DOHH2 (cell line): Measurements from ENCODE around the gene NLGN1.

Experiments used
- H3F3A ChIP-seq: fragments of 200-600 bp; sonication (generic), shearing (Covaris generic); 2 replicates; pipeline ENCODE4 v1.6.0; 2016; ENCODE audit warnings: antibody characterized with exemption, mild to moderate bottlenecking; ENCODE audit not compliant: control insufficient read depth, insufficient read depth
- H3K27ac ChIP-seq: fragments of 200-600 bp; sonication (generic); 2 replicates; pipeline ENCODE4 v1.5.1; 2014; ENCODE audit warnings: low read depth, mild to moderate bottlenecking, low read length, moderate library complexity
- H3K27me3 ChIP-seq: fragments of 200-600 bp; sonication (generic); 2 replicates; pipeline ENCODE4 v1.6.1; 2014; ENCODE audit warnings: mild to moderate bottlenecking, low read length, mixed read lengths; ENCODE audit not compliant: control insufficient read depth
- H3K36me3 ChIP-seq: fragments of 200-600 bp; sonication (generic); 2 replicates; pipeline ENCODE4 v1.6.1; 2014; ENCODE audit warnings: mild to moderate bottlenecking, low read length, moderate library complexity, mixed read lengths; ENCODE audit not compliant: control insufficient read depth
- H3K4me1 ChIP-seq: fragments of 200-600 bp; sonication (generic); 2 replicates; pipeline ENCODE4 v1.6.1; 2014; ENCODE audit warnings: mild to moderate bottlenecking, low read length, mixed read lengths; ENCODE audit not compliant: control insufficient read depth
- H3K4me2 ChIP-seq: fragments of 200-600 bp; sonication (generic); 2 replicates; pipeline ENCODE4 v1.6.0; 2014; ENCODE audit warnings: mild to moderate bottlenecking, low read length, moderate library complexity
- H3K4me3 ChIP-seq: fragments of 200-600 bp; sonication (generic); 2 replicates; pipeline ENCODE4 v1.5.1; 2014; ENCODE audit warnings: mild to moderate bottlenecking, low read length, mixed read lengths
- H3K79me2 ChIP-seq: fragments of 200-600 bp; sonication (generic); 2 replicates; pipeline ENCODE4 v1.6.1; 2014; ENCODE audit warnings: mild to moderate bottlenecking, low read length, mixed read lengths; ENCODE audit not compliant: control insufficient read depth
- H3K9me2 ChIP-seq: fragments of 200-600 bp; sonication (generic); replicated peaks from 2 replicates; pipeline ENCODE4 v1.6.1; 2014; ENCODE audit warnings: mild to moderate bottlenecking, low read length, mixed read lengths; ENCODE audit not compliant: control insufficient read depth
- H3K9me3 ChIP-seq: fragments of 200-600 bp; sonication (generic); 2 replicates; pipeline ENCODE4 v1.6.1; 2014; ENCODE audit warnings: antibody characterized with exemption, low read length, mixed read lengths; ENCODE audit not compliant: control insufficient read depth, insufficient read depth
- H4K20me1 ChIP-seq: fragments of 200-600 bp; sonication (generic); 2 replicates; pipeline ENCODE4 v1.6.0; 2014; ENCODE audit warnings: low read depth, mild to moderate bottlenecking, antibody characterized with exemption, low read length, moderate library complexity; ENCODE audit not compliant: control insufficient read depth, insufficient read depth
- EZH2phosphoT487 ChIP-seq: fragments of 200-600 bp; sonication (generic); IDR thresholded peaks from 2 replicates; pipeline ENCODE4 v1.6.1; 2017; ENCODE audit warnings: borderline replicate concordance, mild to moderate bottlenecking, antibody characterized with exemption, low read length, moderate library complexity, mixed read lengths
- TF ChIP-seq, protein P1 (sequence below): fragments of 200-600 bp; sonication (generic); IDR thresholded peaks from one replicate; pipeline ENCODE4 v1.5.1; 2014; ENCODE audit warnings: antibody characterized with exemption, mild to moderate bottlenecking, low read depth, low read length; ENCODE audit not compliant: poor library complexity, severe bottlenecking

Gene NLGN1

DNA sequence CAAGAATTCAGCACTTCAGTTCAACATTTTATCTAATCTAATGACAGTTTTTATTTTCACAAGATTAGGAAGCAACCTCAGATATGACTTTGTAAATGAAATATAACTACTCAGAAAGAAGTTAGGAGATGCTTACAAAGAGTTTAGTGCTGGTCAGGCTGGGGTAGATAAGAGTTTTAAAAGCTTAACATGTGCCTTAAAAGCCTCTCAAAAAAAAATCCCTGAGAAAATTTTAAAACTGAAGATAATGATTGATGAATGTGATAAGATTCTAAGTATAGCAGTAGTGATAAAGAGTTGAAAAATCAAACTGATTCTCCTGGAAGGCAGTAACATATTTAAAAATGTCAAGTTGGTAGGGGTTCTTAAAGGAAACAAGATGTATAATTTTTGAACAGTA lies 478.2 kb downstream of the NLGN1 start:
- TF ChIP-seq, protein P1, sequence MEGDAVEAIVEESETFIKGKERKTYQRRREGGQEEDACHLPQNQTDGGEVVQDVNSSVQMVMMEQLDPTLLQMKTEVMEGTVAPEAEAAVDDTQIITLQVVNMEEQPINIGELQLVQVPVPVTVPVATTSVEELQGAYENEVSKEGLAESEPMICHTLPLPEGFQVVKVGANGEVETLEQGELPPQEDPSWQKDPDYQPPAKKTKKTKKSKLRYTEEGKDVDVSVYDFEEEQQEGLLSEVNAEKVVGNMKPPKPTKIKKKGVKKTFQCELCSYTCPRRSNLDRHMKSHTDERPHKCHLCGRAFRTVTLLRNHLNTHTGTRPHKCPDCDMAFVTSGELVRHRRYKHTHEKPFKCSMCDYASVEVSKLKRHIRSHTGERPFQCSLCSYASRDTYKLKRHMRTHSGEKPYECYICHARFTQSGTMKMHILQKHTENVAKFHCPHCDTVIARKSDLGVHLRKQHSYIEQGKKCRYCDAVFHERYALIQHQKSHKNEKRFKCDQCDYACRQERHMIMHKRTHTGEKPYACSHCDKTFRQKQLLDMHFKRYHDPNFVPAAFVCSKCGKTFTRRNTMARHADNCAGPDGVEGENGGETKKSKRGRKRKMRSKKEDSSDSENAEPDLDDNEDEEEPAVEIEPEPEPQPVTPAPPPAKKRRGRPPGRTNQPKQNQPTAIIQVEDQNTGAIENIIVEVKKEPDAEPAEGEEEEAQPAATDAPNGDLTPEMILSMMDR, result no peak
- TF ChIP-seq EZH2phosphoT487, result no peak
- Histone ChIP-seq H3F3A (no peaks in the 10 kb centered on the region), H3K4me3 (no peak overlapping the region)

DNA sequence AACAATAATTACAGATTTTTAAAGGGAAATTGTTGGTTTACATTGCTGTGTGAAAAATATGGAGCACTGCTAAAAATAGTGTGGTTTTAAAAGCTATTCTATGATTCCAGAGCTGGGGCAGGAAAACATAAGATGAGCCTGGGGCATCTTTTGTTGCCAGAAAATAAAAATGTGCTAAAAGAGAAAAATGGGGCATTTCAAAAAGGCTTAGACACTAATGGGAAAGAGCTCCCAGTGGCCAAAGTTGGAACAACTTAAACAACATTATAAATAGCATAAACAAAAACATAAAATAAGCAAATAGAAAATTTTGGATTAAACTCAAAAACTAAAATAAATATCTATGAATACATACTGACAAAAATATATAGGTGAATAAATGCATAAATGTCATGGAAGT lies 478.9 kb downstream of the NLGN1 start:
- no peaks in the 10 kb centered on the region for H3F3A ChIP-seq
- H3K79me2 ChIP-seq, result no peaks in the 10 kb centered on the region
- H3K9me2 ChIP-seq, result no peaks in the 10 kb centered on the region
- H3K4me3 ChIP-seq, result no peak overlapping the region
- H3K4me1 ChIP-seq, result no peaks in the 10 kb centered on the region
- no peaks in the 10 kb centered on the region for H3K36me3 ChIP-seq
- no peaks in the 10 kb centered on the region for H3K9me3 ChIP-seq
- H3K27me3 ChIP-seq, result no peaks in the 10 kb centered on the region
- no peak overlapping the region for H3K27ac ChIP-seq
- no peaks in the 10 kb centered on the region for H4K20me1 ChIP-seq
- H3K4me2 ChIP-seq, result no peak overlapping the region
- no peak for TF ChIP-seq EZH2phosphoT487
- TF ChIP-seq, protein P1, result no peak

More for the DNA sequence above, 478.2 kb downstream of the NLGN1 start:
- H4K20me1 ChIP-seq, result no peaks in the 10 kb centered on the region
- H3K9me2 ChIP-seq, result no peaks in the 10 kb centered on the region
- no peaks in the 10 kb centered on the region for H3K79me2 ChIP-seq
- no peaks in the 10 kb centered on the region for H3K27me3 ChIP-seq
- no peak overlapping the region for H3K4me2 ChIP-seq
- no peaks in the 10 kb centered on the region for H3K36me3 ChIP-seq
- no peaks in the 10 kb centered on the region for H3K4me1 ChIP-seq
- no peaks in the 10 kb centered on the region for H3K9me3 ChIP-seq
- H3K27ac ChIP-seq, result no peak overlapping the region

DNA sequence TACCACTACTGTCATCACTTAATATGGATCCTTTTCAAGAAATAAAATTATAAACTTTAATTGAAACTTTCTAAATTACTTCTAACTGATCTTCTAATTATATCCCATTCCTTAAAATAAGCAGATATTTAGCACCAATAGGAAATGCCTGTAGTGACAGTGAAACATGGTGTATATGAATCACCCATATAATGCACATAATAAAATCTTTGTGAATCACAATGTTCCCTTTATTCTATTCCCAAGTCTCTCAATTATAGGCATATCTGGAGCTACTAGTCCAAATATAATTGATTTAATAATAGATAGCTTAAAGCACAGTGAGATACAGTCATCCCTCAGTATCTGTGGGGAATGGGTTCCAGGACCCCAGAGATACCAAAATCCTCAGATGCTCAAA lies 490.3 kb downstream of the NLGN1 start:
- no peaks in the 10 kb centered on the region for H3K36me3 ChIP-seq
- no peak overlapping the region for H3K27ac ChIP-seq
- H3K79me2 ChIP-seq, result no peaks in the 10 kb centered on the region
- no peaks in the 10 kb centered on the region for H3F3A ChIP-seq
- H4K20me1 ChIP-seq, result no peaks in the 10 kb centered on the region
- H3K9me2 ChIP-seq, result no peaks in the 10 kb centered on the region
- TF ChIP-seq, protein P1, result no peak
- no peak for TF ChIP-seq EZH2phosphoT487
- no peaks in the 10 kb centered on the region for H3K9me3 ChIP-seq
- H3K4me1 ChIP-seq, result no peaks in the 10 kb centered on the region
- H3K27me3 ChIP-seq, result no peaks in the 10 kb centered on the region
- H3K4me3 ChIP-seq, result no peak overlapping the region
- no peak overlapping the region for H3K4me2 ChIP-seq

DNA sequence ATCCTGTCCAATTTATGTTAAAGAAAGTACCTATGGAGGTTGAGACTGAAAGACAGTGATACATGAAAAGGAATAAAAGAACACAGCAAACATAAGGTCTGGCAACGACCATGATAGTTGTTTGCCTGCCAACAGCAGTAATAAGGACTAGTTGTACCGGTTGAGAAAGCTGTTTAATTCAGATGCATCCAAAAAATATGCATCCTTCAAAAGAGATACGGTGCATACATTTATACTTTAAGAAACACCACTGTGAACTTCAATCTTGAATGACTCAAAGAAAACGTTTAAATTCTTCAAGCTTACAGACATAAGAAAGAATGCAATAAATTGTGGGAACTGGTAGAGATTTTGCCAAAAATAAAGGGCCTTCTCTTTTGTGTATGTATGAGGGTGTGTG lies 492.1 kb downstream of the NLGN1 start:
- Histone ChIP-seq H3K27ac (no peak overlapping the region), H3K4me2 (no peak overlapping the region), H3K4me1 (no peaks in the 10 kb centered on the region), H3F3A (no peaks in the 10 kb centered on the region), H3K27me3 (no peaks in the 10 kb centered on the region), H3K9me2 (no peaks in the 10 kb centered on the region), H3K79me2 (no peaks in the 10 kb centered on the region), H3K4me3 (no peak overlapping the region), H3K9me3 (no peaks in the 10 kb centered on the region), H3K36me3 (no peaks in the 10 kb centered on the region), H4K20me1 (no peaks in the 10 kb centered on the region)
- TF ChIP-seq, protein P1, result no peak
- TF ChIP-seq EZH2phosphoT487, result no peak
